Left lung (tissue), 10 donors: Measurements from ENCODE around the gene CST7. TPM values are rescaled to one million over a fixed set of nuclear protein-coding genes. Genes with fewer than 3 reads are reported as not detected.

Source experiments
- ATAC-seq: fragments of 200-7000 bp; cut with Tn5 transposase; one replicate; pipeline ENCODE4 v1.9.1; 2020; ENCODE audit warnings: moderate library complexity
- DNase-seq, 4 donors: peaks; one replicate each; pipeline ENCODE4 v3.0.0-alpha.2; 2013 to 2020
- H3K27ac ChIP-seq, 2 donors: fragments of 200-600 bp; sonication (generic) in 1 of 2; one replicate each; pipeline versions ENCODE4 v1.5.0 to v1.8.0; 2020 to 2021
- H3K27me3 ChIP-seq, 2 donors: fragments of 200-600 bp; sonication (generic) in 1 of 2; one replicate each; pipeline versions ENCODE4 v1.5.0 to v1.8.0; 2020 to 2021
- H3K36me3 ChIP-seq, 2 donors: fragments of 200-600 bp; sonication (generic) in 1 of 2; one replicate each; pipeline versions ENCODE4 v1.5.0 to v1.8.0; 2020 to 2021
- H3K4me1 ChIP-seq, 2 donors: fragments of 200-600 bp; one replicate each; pipeline ENCODE4 v1.8.0; 2021
- H3K4me3 ChIP-seq, 2 donors: fragments of 200-600 bp; sonication (generic) in 1 of 2; one replicate each; pipeline versions ENCODE4 v1.5.0 to v1.8.0; 2020 to 2021; ENCODE audit warnings: mild to moderate bottlenecking in 1 of 2
- H3K9me3 ChIP-seq, 2 donors: fragments of 200-600 bp; sonication (generic) in 1 of 2; one replicate each; pipeline versions ENCODE4 v1.5.0 to v1.8.0; 2020 to 2021
- intact Hi-C, 2 donors: fragments of 100-400 bp; cut with DNase I; formaldehyde crosslinking; loops; one replicate each; pipeline versions ENCODE4 v1.11.2 to v1.14.2; 2022
- polyA plus RNA-seq, 6 donors: library from polyadenylated mRNA; unstranded; fragments of 120-200 nt; gene quantifications; one replicate each; pipeline ENCODE4 v1.2.1, GENCODE V29; 2013; ENCODE audit not compliant: insufficient read length in 6 of 6
- total RNA-seq, 2 donors: library from RNA; stranded (reverse); fragmentation: NEBNext Ultra II Directional; extraction: Animal tissue kit (Norgen Biotek cat#: 25700); gene quantifications; one replicate each; pipeline ENCODE4 v1.2.1, GENCODE V29; 2021
- TF ChIP-seq, protein P1 (sequence below), 2 donors: fragments of 200-600 bp; sonication (generic) in 1 of 2; IDR thresholded peaks; one replicate each; pipeline versions ENCODE4 v1.5.0 to v1.8.0; 2021; ENCODE audit warnings: antibody characterized with exemption in 2 of 2
- donor health status: DM: no; HTN: yes; CAD: no.
- donor health status: DM: no; HTN: no; CAD: no.

CST7 gene
- total and polyA plus RNA-seq, 8 donors, result 0.84 to 28.0 (median 1.7) TPM

DNA sequence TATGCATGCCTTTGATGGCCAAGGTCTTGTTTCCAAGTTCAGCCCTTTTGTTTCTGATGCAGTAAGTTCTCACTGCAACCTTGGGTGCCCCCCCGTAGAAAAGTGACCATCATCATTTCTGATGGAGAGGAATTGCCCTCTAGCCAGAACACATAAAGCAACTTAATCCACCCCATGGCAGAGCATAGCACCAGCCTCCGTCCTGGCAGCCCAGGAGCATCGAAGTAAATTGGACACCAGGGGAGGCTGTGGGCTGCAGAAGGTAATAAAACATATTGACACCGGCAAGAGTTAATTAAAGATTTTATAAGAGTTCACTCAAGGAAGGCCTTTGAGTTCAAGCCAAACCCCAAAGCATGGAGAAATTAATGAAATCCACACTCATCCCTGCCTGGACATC, 39.2 kb upstream of the CST7 start:
- Histone ChIP-seq H3K9me3 (peaks cover 0 to 29% of the 10 kb centered on the region in 2 donors), H3K27ac (no peak overlapping the region), H3K4me3 (no peak overlapping the region), H3K36me3 (no peaks in the 10 kb centered on the region), H3K4me1 (no peaks in the 10 kb centered on the region), H3K27me3 (no peaks in the 10 kb centered on the region)
- DNase-seq (no peak), ATAC-seq (no peak)
- intact Hi-C loops, result no loop called here
- TF ChIP-seq, protein P1, sequence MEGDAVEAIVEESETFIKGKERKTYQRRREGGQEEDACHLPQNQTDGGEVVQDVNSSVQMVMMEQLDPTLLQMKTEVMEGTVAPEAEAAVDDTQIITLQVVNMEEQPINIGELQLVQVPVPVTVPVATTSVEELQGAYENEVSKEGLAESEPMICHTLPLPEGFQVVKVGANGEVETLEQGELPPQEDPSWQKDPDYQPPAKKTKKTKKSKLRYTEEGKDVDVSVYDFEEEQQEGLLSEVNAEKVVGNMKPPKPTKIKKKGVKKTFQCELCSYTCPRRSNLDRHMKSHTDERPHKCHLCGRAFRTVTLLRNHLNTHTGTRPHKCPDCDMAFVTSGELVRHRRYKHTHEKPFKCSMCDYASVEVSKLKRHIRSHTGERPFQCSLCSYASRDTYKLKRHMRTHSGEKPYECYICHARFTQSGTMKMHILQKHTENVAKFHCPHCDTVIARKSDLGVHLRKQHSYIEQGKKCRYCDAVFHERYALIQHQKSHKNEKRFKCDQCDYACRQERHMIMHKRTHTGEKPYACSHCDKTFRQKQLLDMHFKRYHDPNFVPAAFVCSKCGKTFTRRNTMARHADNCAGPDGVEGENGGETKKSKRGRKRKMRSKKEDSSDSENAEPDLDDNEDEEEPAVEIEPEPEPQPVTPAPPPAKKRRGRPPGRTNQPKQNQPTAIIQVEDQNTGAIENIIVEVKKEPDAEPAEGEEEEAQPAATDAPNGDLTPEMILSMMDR (IDR thresholded peaks at IDR 0.05), result no peak

DNA sequence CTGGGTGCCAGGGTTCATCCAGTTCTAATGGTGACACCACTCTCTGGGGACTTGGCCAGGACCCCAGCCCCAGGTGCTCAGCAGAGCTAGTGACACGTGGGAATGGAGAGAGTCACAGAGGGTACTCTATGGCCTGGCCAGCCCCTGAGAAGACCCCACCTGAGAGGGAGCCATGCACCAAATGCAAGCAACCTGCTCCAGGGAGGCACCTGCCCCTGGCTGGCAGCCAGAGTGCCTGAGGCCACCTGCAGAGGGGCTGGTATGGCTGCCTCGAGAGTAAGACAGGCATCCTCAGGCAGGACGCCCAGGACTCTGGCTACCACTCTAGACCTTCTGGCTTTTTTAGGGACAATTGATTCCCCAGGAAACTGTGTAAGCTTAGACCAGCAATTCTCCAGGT, 38.6 kb upstream of the CST7 start:
- Histone ChIP-seq H3K36me3 (no peaks in the 10 kb centered on the region), H3K9me3 (peaks cover 0 to 29% of the 10 kb centered on the region in 2 donors), H3K4me3 (no peak overlapping the region), H3K4me1 (no peaks in the 10 kb centered on the region), H3K27ac (no peak overlapping the region), H3K27me3 (no peaks in the 10 kb centered on the region)
- DNase-seq, result peak in 1 of 4 donors; percentile 55
- intact Hi-C loops, result no loop called here
- no peak for ATAC-seq
- TF ChIP-seq, protein P1 (IDR thresholded peaks at IDR 0.05), result no peak

- Histone ChIP-seq H3K27ac (no peak overlapping the region), H3K9me3 (peaks cover 0 to 27% of the 10 kb centered on the region in 2 donors), H3K4me3 (no peak overlapping the region), H3K27me3 (no peaks in the 10 kb centered on the region), H3K4me1 (no peaks in the 10 kb centered on the region), H3K36me3 (no peaks in the 10 kb centered on the region)
- intact Hi-C loops, result no loop called here
- no peak for DNase-seq
- TF ChIP-seq, protein P1 (IDR thresholded peaks at IDR 0.05), result no peak
- no peak for ATAC-seq
Observed at GRCh38 chr20:24911461-24911860, 37.6 kb upstream of the CST7 start.

DNA sequence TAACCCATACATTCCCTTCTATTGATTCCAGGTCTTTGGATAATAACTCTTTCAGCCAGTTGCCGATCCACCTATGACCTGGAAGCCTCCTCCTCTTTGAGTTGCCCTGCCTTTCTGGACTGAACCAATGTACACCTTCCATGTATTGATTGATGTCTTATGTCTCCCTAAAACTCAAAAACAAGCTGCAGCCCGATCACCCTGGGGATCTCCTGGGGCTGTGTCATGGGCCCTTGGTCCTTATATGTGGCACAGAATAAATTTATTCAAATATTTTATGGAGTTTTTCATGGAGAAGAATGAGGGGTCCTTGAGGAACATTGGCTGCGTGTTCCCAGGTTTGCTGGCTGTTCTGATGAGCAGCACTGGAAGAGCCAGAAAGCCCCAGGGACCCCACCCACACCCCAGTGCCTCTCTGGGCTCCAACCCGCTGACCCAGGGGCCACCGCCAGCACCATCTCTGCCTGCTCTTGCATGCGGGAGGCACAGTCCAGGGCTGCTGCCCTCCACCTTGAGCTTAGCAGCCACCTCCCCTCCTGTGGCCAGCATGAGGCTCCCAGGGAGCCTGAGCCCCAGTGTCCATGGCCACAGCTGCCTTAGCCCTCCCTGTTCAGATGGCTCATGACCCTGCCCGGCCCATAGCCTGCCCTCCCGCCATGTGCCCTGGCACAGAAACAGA, 36.5 kb upstream of the CST7 start:
- Histone ChIP-seq H3K4me3 (no peak overlapping the region), H3K27ac (no peak overlapping the region), H3K9me3 (peaks cover 0 to 16% of the 10 kb centered on the region in 2 donors), H3K4me1 (no peaks in the 10 kb centered on the region), H3K36me3 (no peaks in the 10 kb centered on the region), H3K27me3 (no peaks in the 10 kb centered on the region)
- intact Hi-C loops, result no loop called here
- peak in 1 of 4 donors; percentile 61 for DNase-seq
- TF ChIP-seq, protein P1 (IDR thresholded peaks at IDR 0.05), result no peak
- ATAC-seq, result no peak

DNA sequence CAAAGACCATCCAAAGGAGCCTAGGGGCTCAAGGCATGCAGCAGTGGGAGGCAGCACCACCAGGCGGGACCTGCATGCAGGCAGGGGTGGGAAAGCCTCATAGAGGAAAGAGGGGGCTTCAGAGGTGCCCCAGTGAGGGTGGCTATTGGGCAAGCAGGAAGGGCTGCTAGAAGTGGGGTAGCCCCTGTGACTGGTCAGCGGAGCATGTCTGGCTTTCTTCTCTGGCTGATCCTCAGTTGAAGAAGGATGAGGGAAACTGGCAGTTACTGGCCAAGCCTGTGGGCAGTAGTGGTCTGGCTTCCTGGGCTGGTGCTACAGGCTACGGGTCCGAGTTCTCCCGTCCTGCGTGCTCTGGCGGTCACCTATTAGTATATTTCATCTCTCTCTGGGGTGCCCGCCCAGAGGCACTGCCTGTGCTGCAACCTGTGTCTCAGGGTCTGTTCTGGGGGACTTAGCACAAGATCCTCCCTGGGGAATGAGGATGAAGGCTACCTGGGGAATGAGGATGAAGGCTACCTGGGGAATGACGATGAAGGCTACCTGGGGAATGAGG, 35.9 kb upstream of the CST7 start:
- H3K36me3 ChIP-seq, result no peaks in the 10 kb centered on the region
- peaks cover 0 to 3% of the 10 kb centered on the region in 2 donors for H3K4me1 ChIP-seq
- ATAC-seq (no peak), DNase-seq (peak in 1 of 4 donors; percentile 52)
- H3K9me3 ChIP-seq, result peaks cover 0 to 10% of the 10 kb centered on the region in 2 donors
- H3K4me3 ChIP-seq, result no peak overlapping the region
- intact Hi-C loops, result no loop called here
- TF ChIP-seq, protein P1 (IDR thresholded peaks at IDR 0.05), result no peak
- no peak overlapping the region for H3K27ac ChIP-seq
- H3K27me3 ChIP-seq, result peaks cover 0 to 3% of the 10 kb centered on the region in 2 donors
